Spleen (tissue), 11 donors: Measurements from ENCODE around the gene RPS18. TPM values are rescaled to one million over a fixed set of nuclear protein-coding genes. Genes with fewer than 3 reads are reported as not detected.

Source experiments
- DNase-seq: peaks from one replicate; pipeline ENCODE4 v3.0.0-alpha.2; 2020
- H3K27ac ChIP-seq, 8 donors: fragments of 200-600 bp; sonication (generic) in 7 of 8; 1 replicate in 4 of 8; 2 replicates in 4 of 8; pipeline versions ENCODE4 v1.5.0 to v1.8.0; 2016 to 2021; ENCODE audit warnings: inconsistent platforms in 4 of 8, mild to moderate bottlenecking in 4 of 8, moderate library complexity in 1 of 8
- H3K27me3 ChIP-seq, 7 donors: fragments of 200-600 bp; sonication (generic) in 6 of 7; replicated peaks in 1 of 7; 1 replicate in 4 of 7; 2 replicates in 3 of 7; pipeline versions ENCODE4 v1.5.0 to v1.8.0; 2016 to 2021; ENCODE audit warnings: inconsistent platforms in 3 of 7, mild to moderate bottlenecking in 1 of 7
- H3K36me3 ChIP-seq, 6 donors: fragments of 200-600 bp; sonication (generic) in 5 of 6; 1 replicate in 4 of 6; 2 replicates in 2 of 6; pipeline versions ENCODE4 v1.5.0 to v1.8.0; 2016 to 2021; ENCODE audit warnings: inconsistent platforms in 2 of 6
- H3K4me1 ChIP-seq, 6 donors: fragments of 200-600 bp; sonication (generic) in 5 of 6; 1 replicate in 3 of 6; 2 replicates in 3 of 6; pipeline versions ENCODE4 v1.5.0 to v1.8.0; 2016 to 2021; ENCODE audit warnings: inconsistent platforms in 3 of 6
- H3K4me3 ChIP-seq, 8 donors: fragments of 200-600 bp; sonication (generic) in 7 of 8; 1 replicate in 4 of 8; 2 replicates in 4 of 8; pipeline versions ENCODE4 v1.5.0 to v1.8.0; 2016 to 2021; ENCODE audit warnings: inconsistent platforms in 4 of 8, mild to moderate bottlenecking in 4 of 8, moderate library complexity in 2 of 8
- H3K9me3 ChIP-seq, 8 donors: fragments of 200-600 bp; sonication (generic) in 7 of 8; 1 replicate in 4 of 8; 2 replicates in 4 of 8; pipeline versions ENCODE4 v1.5.0 to v1.8.0; 2016 to 2021; ENCODE audit warnings: inconsistent platforms in 4 of 8
- CTCF ChIP-seq, 11 experiments: fragments of 200-600 bp in 7 of 11; fragments of 450-650 bp in 4 of 11; sonication (generic) in 4 of 11; IDR thresholded peaks in 8 of 11; conservative IDR thresholded peaks in 3 of 11; 1 replicate in 7 of 11; 2 replicates in 4 of 11; pipeline versions ENCODE4 v1.4.0 to v1.8.0; 2016 to 2021; ENCODE audit warnings: antibody characterized with exemption in 11 of 11, inconsistent platforms in 4 of 11, mild to moderate bottlenecking in 1 of 11
- POLR2A ChIP-seq, 3 donors: fragments of 450-650 bp; IDR thresholded peaks; one replicate each; pipeline ENCODE4 v1.5.1; 2017; ENCODE audit warnings: antibody characterized with exemption in 3 of 3, mild to moderate bottlenecking in 1 of 3
- POLR2AphosphoS5 ChIP-seq, 3 donors: sonication (generic); formaldehyde crosslinking; IDR thresholded peaks; one replicate each; pipeline ENCODE4 v1.5.1; 2017; ENCODE audit warnings: antibody characterized with exemption in 3 of 3
- WGBS, 5 donors: extraction: QIAGEN DNeasy Blood & Tissue Kit in 3 of 5; methylation state at CpG; one replicate each; pipeline versions ENCODE4 v1.1.5 to v1.1.7; 2013 to 2018; 5-methylcytosine and 5-hydroxymethylcytosine counted together
- intact Hi-C: fragments of 100-400 bp; cut with DNase I; formaldehyde crosslinking; loops from one replicate; pipeline ENCODE4 v1.15.0; 2023; ENCODE audit warnings: low total_unique reads
- polyA plus RNA-seq, 3 donors: library from polyadenylated mRNA; stranded (reverse); fragments of 200-250 nt; gene quantifications; one replicate each; pipeline ENCODE4 v1.2.1, GENCODE V29; 2013
- total RNA-seq, 7 donors: library from RNA; depleted of rRNA in 3 of 7; stranded (reverse); fragments of >200 nt in 3 of 7; fragmentation: NEBNext Ultra II Directional in 4 of 7; extraction: Animal tissue kit (Norgen Biotek cat#: 25700) in 4 of 7; gene quantifications; one replicate each; pipeline versions ENCODE4 v1.1.0 to v1.2.1, GENCODE V29; 2016 to 2021
- donor health status: healthy with polysubstance abuse.
- donor health status: DM: no; HTN: no; CAD: no; lungs with moderate emphysema.
- donor health status: DM: no; HTN: no; CAD: no.
- donor health status: Bipolar disorder and iron deficiency.
- donor health status: healthy.
- donor health status: DM: no; HTN: no; CAD: no.
- donor health status: DM: yes; HTN: yes; CAD: no.

RPS18 gene
- total and polyA plus RNA-seq, 10 donors = 1,471 to 17,605 (median 2,766) TPM

DNA sequence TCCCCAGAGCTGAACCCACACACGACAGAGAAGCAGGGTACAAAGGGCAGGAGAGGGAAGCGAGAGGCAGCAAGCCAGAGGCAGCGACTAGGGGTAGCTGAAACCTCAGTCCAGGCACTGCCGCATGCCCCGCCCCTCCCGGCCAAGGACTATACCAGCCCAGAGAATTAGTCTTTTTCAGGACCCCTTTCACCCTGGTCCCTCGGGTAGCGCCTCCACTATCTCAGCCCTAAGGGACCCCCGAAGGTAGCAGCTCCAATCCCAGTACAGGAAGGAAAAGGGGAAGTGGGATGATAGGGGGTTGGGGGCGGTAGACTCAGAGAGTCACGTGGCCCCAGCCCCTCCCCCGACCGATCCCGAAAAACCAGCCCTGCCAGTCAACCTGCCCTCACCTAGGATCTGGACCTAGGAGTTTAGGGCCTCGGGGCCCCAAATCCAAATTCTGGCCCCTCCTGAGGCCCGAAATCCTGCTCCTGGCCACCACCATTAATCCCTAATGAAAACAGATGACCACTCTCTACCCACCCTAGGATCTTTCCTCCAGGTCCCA, 25.6 kb downstream of the RPS18 start:
- WGBS, 5 donors = 7 to 15% (median 9%) methylated on average over 7 to 16 of the region's 16 CpGs
- peak overlapping the region; percentile 94 to 99 (median 98) for H3K27ac ChIP-seq

GRCh38 chr6:33297956-33298772, 26.3 kb downstream of the RPS18 start:
- WGBS, 5 donors = 1% methylated on average over 37 to 42 of the region's 42 CpGs

More for the DNA sequence above, 25.6 kb downstream of the RPS18 start:
- peak overlapping the region; percentile 66 to 88 (median 84) for H3K4me3 ChIP-seq
- H3K27me3 ChIP-seq = no peaks in the 10 kb centered on the region
- H3K4me1 ChIP-seq = peaks cover 10 to 81% (median 53%) of the 10 kb centered on the region in 6 donors
- no peak for TF ChIP-seq POLR2AphosphoS5 (IDR thresholded peaks at IDR 0.05)
- TF ChIP-seq CTCF (IDR thresholded peaks at IDR 0.05 in 8 of 11, conservative IDR thresholded peaks at IDR 0.05 in 3 of 11) = no peak
- no peak for TF ChIP-seq POLR2A (IDR thresholded peaks at IDR 0.05)
- intact Hi-C loops = no loop called here
- DNase-seq = peak; percentile 87
- H3K9me3 ChIP-seq = no peaks in the 10 kb centered on the region
- peaks cover 0 to 73% (median 58%) of the 10 kb centered on the region in 6 donors for H3K36me3 ChIP-seq

GRCh38 chr6:33298773-33299236, 26.9 kb downstream of the RPS18 start, which contains the start of gene RGL2:
Gene RGL2 (minus strand): TSS chr6:33298942. CDS start chr6:33298610, 332 bp downstream.
- Histone ChIP-seq H3K27ac (peak within 1 kb of the TSS; percentile 94 to 99 (median 98)), H3K4me1 (peaks cover 10 to 87% (median 55%) of the 10 kb centered on the region in 6 donors), H3K9me3 (no peaks in the 10 kb centered on the region), H3K27me3 (no peaks in the 10 kb centered on the region), H3K36me3 (peaks cover 0 to 73% (median 58%) of the 10 kb centered on the region in 6 donors), H3K4me3 (peak within 1 kb of the TSS; percentile 66 to 88 (median 84))
- TF ChIP-seq POLR2AphosphoS5 (IDR thresholded peaks at IDR 0.05) (peak in 1 of 3 donors; percentile 47), POLR2A (IDR thresholded peaks at IDR 0.05) (no peak)
- intact Hi-C loops = no loop called here
- WGBS, 5 donors = 0 to 3% (median 1%) methylated on average over 30 to 34 of the region's 34 CpGs
- peak; percentile 98 for DNase-seq

More at GRCh38 chr6:33297956-33298772, 26.3 kb downstream of the RPS18 start:
- Histone ChIP-seq H3K9me3 (no peaks in the 10 kb centered on the region), H3K4me1 (peaks cover 10 to 86% (median 53%) of the 10 kb centered on the region in 6 donors), H3K4me3 (peak overlapping the region; percentile 66 to 88 (median 84)), H3K36me3 (peaks cover 0 to 73% (median 58%) of the 10 kb centered on the region in 6 donors), H3K27ac (peak overlapping the region; percentile 94 to 99 (median 98)), H3K27me3 (no peaks in the 10 kb centered on the region)
- TF ChIP-seq CTCF (IDR thresholded peaks at IDR 0.05 in 8 of 11, conservative IDR thresholded peaks at IDR 0.05 in 3 of 11) (peak in 3 of 11 experiments; percentile 7 to 34 (median 10)), POLR2A (IDR thresholded peaks at IDR 0.05) (peak in 1 of 3 donors; percentile 46), POLR2AphosphoS5 (IDR thresholded peaks at IDR 0.05) (peak; percentile 61 to 78 (median 72))
- peak; percentile 90 for DNase-seq
- intact Hi-C loops = no loop called here

GRCh38 chr6:33299237-33299944, 27.5 kb downstream of the RPS18 start:
- Histone ChIP-seq H3K4me3 (peak overlapping the region; percentile 66 to 88 (median 84)), H3K27me3 (no peaks in the 10 kb centered on the region), H3K27ac (peak overlapping the region; percentile 94 to 99 (median 98)), H3K9me3 (no peaks in the 10 kb centered on the region), H3K36me3 (peaks cover 0 to 73% (median 58%) of the 10 kb centered on the region in 6 donors), H3K4me1 (peaks cover 10 to 90% (median 59%) of the 10 kb centered on the region in 6 donors)
- 0 to 1% (median 0%) methylated on average over 43 to 54 of the region's 54 CpGs for WGBS, 5 donors
- intact Hi-C loops = no loop called here
- TF ChIP-seq CTCF (IDR thresholded peaks at IDR 0.05 in 8 of 11, conservative IDR thresholded peaks at IDR 0.05 in 3 of 11) (peak; percentile 60 to 90 (median 81)), POLR2AphosphoS5 (IDR thresholded peaks at IDR 0.05) (peak; percentile 96 to 97 (median 97)), POLR2A (IDR thresholded peaks at IDR 0.05) (peak in 2 of 3 donors; percentile 12 to 60)
- DNase-seq = peak; percentile 97
